ENCODE data around the gene IMMP2L.

GRCh38 chr7:111292026-111292470 lies 270.2 kb downstream of the IMMP2L start:
- TF ChIP-seq MXI1 (IDR thresholded peaks at IDR 0.05; ENCODE audit: borderline replicate concordance, low read depth, low read length) (no peak), CEBPB (IDR thresholded peaks at IDR 0.05; ENCODE audit: low read depth, low read length) (no peak), POLR2A (IDR thresholded peaks at IDR 0.05; ENCODE audit: low read depth, low read length) (no peak), ELK1 (IDR thresholded peaks at IDR 0.05; ENCODE audit: borderline replicate concordance, low read depth, low read length) (no peak), USF2 (IDR thresholded peaks at IDR 0.05; ENCODE audit: low read depth, low read length) (no peak), FOS (IDR thresholded peaks at IDR 0.05; ENCODE audit: low read depth, low read length) (no peak), MAZ (IDR thresholded peaks at IDR 0.05; ENCODE audit: borderline replicate concordance, low read depth, low read length) (no peak), BHLHE40 (IDR thresholded peaks at IDR 0.05; ENCODE audit: low read depth, low read length) (no peak), RCOR1 (IDR thresholded peaks at IDR 0.05; ENCODE audit: insufficient replicate concordance, low read length) (no peak)
- TF ChIP-seq, protein P1, sequence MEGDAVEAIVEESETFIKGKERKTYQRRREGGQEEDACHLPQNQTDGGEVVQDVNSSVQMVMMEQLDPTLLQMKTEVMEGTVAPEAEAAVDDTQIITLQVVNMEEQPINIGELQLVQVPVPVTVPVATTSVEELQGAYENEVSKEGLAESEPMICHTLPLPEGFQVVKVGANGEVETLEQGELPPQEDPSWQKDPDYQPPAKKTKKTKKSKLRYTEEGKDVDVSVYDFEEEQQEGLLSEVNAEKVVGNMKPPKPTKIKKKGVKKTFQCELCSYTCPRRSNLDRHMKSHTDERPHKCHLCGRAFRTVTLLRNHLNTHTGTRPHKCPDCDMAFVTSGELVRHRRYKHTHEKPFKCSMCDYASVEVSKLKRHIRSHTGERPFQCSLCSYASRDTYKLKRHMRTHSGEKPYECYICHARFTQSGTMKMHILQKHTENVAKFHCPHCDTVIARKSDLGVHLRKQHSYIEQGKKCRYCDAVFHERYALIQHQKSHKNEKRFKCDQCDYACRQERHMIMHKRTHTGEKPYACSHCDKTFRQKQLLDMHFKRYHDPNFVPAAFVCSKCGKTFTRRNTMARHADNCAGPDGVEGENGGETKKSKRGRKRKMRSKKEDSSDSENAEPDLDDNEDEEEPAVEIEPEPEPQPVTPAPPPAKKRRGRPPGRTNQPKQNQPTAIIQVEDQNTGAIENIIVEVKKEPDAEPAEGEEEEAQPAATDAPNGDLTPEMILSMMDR (conservative IDR thresholded peaks at IDR 0.05; ENCODE audit: low read depth, low read length) = no peak
